Measurements from ENCODE around the gene RIOK2.
"Not testable (repeated sequence)": the region's sequence is repeated elsewhere in the genome, so short reads cannot be mapped to it uniquely, and the experiment has no call there.

Gene RIOK2

DNA sequence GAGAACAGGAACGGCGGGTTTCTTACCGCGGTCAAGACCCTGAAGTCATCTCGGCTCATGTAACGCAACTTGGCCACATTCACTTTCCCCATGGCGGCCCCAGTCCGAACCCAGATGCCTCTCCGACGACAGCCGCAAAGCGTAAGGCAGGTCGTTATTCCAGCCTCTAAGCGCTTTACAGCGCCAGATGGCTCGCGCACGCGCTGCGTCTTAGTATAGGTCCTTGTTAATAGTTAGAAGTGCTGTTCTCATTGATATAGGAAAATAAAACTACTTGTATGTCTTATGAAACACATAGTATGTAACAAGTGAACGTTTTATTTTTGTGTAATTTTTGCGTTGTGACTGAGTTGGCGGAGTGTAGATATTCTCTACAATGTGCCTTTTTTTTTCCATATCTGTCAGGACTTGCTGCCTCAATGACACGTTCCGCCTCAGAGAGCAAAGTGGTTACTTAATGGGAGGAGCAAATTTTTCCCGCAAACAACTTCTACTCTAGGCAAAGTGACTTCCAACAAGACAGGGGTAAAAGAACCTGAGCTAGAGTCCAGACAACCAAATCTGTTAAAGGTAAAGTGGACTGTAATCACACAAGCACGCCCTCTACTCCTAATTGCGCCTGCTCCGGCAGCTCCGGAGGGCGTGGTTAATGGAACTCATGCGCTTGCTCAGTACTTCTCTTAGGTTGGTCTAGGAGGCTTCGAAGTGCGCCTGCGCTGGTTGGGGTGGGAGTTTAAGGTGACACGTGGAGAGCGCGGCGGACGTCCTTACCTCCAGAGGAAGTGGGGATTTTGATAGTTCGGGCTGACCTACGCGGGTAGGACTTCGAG, at the start of gene RIOK2:
Gene RIOK2, minus strand, starts transcription at position 148 of the 830 bp plus-strand sequence. Its CDS starts 56 bp downstream, at position 92.
- peak; percentile 89 to 90 for DNase-seq (ENCODE audit: low read depth in 2 of 2)

GRCh38 chr5:97231025-97231636, 48.1 kb upstream of the RIOK2 start:
- DNase-seq (ENCODE audit: low read depth in 2 of 2) = peak; percentile 49 to 53

DNA sequence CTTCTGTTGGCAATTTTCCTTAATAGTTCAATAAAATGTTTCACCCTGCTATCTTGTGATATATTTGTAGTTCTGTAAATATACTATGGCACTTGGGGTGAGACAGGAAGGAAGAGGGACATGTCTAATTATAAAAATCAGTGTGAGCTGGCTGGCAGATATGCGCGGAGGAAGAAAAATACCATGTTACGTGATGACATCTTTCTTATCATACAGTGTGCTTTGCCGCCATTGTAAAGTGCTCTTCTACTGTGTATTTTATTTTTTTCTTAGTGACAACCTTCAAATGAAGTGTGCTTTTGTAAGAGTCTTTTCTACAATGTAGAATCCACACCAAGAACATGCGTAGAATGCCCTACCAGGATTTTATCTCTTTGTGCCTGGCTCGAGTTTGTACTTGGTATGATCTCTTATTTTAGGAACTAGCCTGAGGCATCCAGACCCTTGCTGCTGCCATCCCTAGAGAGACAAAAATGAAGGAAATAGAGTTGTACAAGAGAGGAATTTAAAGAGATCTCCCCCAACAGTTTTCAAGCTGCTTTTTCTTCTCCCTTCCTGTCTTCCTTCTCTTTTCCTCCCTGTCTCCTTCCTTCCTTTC, 46.7 kb upstream of the RIOK2 start:
- DNase-seq (ENCODE audit: low read depth in 2 of 2) = no peak

DNA sequence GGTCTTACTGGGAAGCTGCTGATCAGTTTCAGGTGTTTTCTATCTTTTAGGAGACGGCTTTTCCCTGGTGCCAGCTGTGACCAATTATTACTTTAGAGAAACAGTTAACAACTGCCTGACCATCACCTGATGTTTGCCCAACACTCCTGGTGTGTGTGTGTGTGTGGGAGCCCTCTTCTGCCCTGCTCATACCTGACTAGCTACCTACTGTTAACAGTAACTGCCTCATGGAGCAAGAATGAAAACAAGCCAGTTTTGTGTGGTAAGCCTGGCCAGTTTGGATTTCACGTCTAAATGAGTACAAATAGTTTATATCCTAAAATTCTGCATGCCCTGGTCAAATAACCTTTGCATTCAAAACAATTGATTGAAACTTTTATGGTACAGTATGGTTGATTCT, 46.1 kb upstream of the RIOK2 start:
- no peak for DNase-seq (ENCODE audit: low read depth in 2 of 2)

DNA sequence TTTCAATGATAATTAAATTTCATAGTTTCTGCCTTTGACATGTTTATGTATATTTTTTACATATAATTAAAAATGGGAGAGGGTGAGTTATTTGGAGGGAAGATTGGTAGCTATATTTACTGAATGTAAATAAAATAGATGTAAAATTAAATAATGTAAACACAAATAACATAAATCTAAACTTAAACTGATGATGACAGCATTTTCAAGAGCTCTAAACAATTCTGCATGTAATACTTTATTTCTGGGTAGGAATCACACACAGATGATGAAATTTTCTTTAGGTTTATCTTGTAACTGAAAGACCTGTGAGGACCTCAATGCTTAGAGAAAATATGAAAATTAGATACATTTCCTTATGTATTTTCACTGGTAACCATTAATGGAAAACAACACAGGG, 42.2 kb upstream of the RIOK2 start:
- no peak for DNase-seq (ENCODE audit: low read depth in 2 of 2)

DNA sequence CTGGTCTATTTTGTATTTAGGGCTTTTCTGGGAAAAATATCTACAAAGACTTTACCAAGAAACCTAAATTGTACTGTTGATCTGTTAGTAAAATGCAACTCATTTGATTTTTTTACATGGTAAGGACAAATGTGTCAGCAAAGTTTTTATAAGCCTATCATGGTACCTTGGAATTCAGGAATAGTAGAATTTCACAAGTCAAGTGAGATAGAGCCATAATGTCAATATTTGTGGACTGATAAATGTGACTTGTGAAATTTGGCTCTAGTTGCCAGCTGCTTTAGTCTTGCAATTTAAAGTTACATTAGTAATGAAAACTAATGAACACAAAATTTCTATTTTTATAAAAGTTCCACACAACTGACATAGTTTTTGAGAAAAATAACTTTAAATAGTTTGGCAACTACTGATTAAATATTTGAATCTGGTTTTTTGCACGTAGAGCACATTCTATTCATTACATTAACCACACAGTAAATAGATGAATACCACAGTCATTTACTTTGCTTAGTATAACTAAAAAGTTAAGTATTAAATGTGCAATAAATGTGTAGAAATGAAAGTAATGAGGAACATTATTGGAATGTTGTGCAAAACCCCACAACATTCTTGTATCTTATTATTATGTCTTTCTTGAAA, 41.2 kb upstream of the RIOK2 start:
- peak; percentile 42 to 50 for DNase-seq (ENCODE audit: low read depth in 2 of 2)

- DNase-seq (ENCODE audit: low read depth in 2 of 2) = no peak
Observed at GRCh38 chr5:97223596-97223995, 40.5 kb upstream of the RIOK2 start.

DNA sequence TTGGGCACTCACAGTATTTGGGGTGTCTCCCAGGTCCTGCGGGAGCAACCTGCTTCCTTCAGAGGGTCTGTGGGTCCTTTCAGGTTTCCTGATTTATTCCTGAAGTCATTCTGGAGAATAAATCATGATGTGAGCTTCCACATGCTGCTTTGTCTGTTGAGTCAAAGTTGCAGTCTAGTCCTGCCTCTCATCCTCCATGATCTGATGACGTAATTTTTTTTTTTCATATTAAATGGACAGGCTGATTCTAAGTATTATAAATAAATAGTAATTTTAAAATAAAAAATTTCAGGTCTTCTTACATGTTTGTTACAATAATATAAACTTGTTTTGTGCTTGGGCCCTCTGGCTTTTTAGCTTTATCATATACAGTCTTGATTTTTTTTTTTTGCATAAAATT, 26.3 kb upstream of the RIOK2 start:
- DNase-seq (ENCODE audit: low read depth in 2 of 2) = no peak

GRCh38 chr5:97208714-97209113, 25.7 kb upstream of the RIOK2 start:
- no peak for DNase-seq (ENCODE audit: low read depth in 2 of 2)

DNA sequence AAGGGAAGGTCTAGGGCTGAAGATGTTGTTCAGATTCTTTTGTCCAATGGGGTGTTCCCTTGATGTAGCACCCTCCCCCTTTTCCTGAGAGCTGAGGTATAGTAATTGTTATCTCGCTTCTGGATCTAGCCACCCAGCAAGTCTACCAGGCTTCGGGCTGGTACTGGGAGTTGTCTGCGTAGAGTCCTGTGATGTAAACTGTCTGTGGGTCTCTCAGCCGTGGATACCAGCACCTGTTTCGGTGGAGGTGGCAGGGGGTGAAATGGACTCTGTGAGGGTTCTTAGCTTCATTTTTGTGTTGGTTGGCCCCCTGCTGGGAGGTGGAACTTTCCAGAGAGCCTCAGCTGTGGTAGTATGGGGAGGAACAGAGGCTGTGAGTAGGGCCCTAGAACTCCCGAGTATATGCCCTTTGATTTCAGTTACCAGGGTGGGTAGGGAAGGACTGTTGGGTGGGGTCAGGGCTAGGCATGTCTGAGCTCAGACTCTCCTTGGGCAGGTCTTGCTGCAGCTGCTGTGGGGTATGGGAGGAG, 25.2 kb upstream of the RIOK2 start:
- DNase-seq (ENCODE audit: low read depth in 2 of 2) = no peak

DNA sequence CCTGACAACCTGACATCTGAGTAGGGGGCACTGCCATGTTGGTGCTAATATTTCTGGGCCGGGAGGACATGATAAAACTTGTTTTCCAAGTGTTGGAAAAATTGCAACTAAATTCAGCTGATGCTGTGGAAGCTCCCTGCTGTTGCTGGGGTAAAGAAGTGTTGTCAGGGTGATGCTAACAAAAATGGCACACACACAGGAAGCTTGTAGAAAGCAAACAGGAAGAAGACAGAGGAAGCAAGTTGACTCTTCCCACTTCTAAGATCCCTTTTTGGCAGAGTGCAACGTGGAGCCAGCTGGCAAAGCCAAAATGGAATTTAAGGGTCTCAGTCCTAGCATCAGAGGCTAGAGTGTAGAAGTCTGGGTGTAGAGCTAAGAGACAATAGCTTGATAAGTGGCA, 11.3 kb upstream of the RIOK2 start:
- no peak for DNase-seq (ENCODE audit: low read depth in 2 of 2)

DNA sequence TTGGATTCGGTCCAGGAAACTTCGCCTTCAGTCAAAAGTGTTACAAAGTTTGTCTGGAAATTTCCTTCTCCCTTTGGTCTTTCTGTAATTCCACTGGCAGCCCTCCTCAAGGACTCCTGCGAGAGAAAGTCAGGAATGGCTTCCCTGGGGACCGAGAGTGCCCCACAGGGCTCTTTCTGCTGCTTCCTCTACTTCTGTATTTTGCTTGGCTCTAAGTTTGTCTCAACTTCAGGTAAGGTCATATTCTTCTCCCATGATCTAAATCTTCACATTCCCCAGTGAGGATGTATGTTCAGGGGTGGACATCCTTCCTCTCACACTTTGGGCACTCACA, 10.3 kb upstream of the RIOK2 start:
- DNase-seq (ENCODE audit: low read depth in 2 of 2) = no peak

DNA sequence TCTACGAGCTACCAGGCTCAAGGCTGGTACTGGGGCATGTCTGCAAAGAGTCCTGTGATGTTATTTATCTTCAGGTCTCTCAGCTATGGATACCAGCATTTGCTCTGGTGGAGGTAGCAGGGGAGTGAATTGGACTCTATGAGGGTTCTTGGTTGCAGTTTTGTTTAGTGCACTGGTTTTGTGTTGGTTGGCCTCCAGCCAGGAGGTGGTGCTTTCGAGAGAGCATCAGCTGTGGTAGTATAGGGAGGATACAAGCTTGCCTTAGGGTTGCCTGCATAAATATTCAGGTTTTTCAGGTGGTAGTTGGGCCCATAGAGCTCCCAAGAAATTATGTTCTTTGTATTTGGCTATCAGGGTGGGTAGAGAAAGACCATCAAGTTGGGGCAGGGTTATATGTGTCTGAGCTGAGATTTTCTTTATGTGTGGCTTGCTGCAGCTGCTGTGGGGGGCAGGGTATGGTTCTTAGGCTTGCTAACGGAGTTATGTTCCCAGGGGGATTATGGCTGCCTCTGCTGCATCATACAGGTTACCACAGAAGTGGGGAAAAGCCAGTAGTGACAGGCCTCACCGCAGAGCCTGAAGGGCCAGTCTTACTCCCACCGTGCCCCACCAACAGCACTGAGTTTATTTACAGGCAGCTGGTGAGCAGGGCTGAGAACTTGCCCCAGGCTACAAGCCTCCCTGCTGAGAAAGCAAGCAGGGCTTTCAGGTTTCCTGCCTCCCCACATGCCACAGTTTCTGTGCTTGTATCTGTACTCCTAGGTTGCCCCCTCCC, 9.7 kb upstream of the RIOK2 start:
- no peak for DNase-seq (ENCODE audit: low read depth in 2 of 2)

- no peak for DNase-seq (ENCODE audit: low read depth in 2 of 2)
Observed at GRCh38 chr5:97191893-97192292, 8.8 kb upstream of the RIOK2 start.

GRCh38 chr5:97189523-97189922, 6.5 kb upstream of the RIOK2 start:
- not testable (repeated sequence) for DNase-seq (ENCODE audit: low read depth in 2 of 2)

GRCh38 chr5:97183930-97184213, 825 bp upstream of the RIOK2 start:
- DNase-seq (ENCODE audit: low read depth in 2 of 2) = no peak

DNA sequence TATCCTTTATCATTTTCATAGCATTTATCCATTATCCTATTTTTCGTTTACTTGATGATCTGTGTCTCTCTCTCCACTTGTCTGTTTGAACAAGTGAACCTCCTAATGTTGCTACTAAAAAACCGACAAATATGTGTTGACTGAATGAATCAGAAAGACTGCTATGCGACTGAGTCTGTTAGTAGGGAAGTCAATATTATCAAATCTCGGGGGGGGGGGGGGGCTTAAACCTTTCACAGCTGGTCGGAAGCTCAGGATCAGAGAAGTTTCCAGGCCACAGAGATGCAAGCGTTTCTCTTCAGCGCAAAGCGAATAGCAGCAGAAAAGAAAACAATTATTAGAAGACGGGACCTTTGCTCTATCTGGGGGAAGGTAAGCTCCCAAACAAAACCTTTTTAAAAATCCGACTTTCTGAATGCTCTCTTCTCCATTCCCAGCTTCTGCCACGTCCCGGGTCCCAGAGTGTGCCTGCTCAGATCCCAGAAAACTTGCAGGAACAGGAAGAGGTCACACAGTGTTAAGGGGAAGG, 412 bp downstream of the RIOK2 start:
- no peak for DNase-seq (ENCODE audit: low read depth in 2 of 2)

- DNase-seq (ENCODE audit: low read depth in 2 of 2) = no peak
Observed at GRCh38 chr5:97181856-97182545, 1.0 kb downstream of the RIOK2 start.

DNA sequence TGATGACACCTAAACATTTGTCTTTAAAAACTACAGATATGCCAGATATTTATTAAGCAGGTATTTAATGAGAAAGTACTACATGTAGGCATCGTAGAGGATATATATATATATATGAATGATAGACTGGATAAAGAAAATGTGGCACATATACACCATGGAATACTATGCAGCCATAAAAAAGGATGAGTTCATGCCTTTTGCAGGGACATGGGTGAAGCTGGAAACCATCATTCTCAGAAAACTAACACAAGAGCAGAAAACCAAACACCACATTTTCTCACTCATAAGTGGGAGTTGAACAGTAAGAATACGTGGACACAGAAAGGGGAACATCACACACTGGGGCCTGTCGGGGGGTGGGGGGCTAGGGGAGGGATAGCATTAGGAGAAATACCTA, 3.6 kb downstream of the RIOK2 start:
- DNase-seq (ENCODE audit: low read depth in 2 of 2) = not testable (repeated sequence)

GRCh38 chr5:97172227-97172626, 10.8 kb downstream of the RIOK2 start:
- DNase-seq (ENCODE audit: low read depth in 2 of 2) = no peak

DNA sequence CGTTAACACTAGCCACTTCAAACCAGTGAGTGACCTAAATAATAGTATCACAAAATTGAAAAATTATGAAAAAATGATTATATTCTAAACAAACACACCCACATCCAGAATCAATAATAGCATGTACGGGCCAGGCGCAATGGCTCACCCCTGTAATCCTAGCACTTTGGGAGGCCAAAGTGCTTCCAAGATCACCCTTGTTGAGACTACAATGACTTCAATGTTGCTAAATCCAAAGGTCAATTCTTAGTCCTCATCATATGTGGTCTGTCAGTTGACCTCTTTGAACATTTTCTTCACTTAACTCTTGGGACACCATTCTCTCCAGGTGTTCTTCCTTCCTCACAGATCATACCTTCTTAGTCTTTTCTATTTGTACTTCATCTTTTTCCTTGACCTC, 11.3 kb downstream of the RIOK2 start:
- no peak for DNase-seq (ENCODE audit: low read depth in 2 of 2)
